Smooth muscle cell (in vitro differentiated cells): ENCODE measurements around the gene OSCAR. TPM values are rescaled to one million over a fixed set of nuclear protein-coding genes. Genes with fewer than 3 reads are reported as not detected.

Experiments
- DNase-seq: peaks from one replicate; lab custom pipeline; 2025; ENCODE audit not compliant: unreplicated experiment; lab: John Stamatoyannopoulos, UW
- H2AFZ ChIP-seq: fragments of 200-600 bp; sonication (generic); 2 replicates; pipeline ENCODE4 v1.6.0; 2016; ENCODE audit warnings: antibody characterized with exemption, low read depth, mild to moderate bottlenecking
- H3F3A ChIP-seq: fragments of 200-600 bp; sonication (generic); 2 replicates; pipeline ENCODE4 v1.6.0; 2017; ENCODE audit warnings: antibody characterized with exemption, low read depth
- H3K27ac ChIP-seq: fragments of 200-600 bp; sonication (generic); 2 replicates; pipeline ENCODE4 v1.5.1; 2016; ENCODE audit warnings: low read depth, mild to moderate bottlenecking
- H3K27me3 ChIP-seq: fragments of 200-600 bp; sonication (generic); 2 replicates; pipeline ENCODE4 v1.6.1; 2016; ENCODE audit warnings: low read depth, mild to moderate bottlenecking
- H3K36me3 ChIP-seq: fragments of 200-600 bp; sonication (generic); 2 replicates; pipeline ENCODE4 v1.5.1; 2016; ENCODE audit warnings: low read depth
- H3K4me1 ChIP-seq: fragments of 200-600 bp; sonication (generic); 2 replicates; pipeline ENCODE4 v1.5.1; 2016; ENCODE audit warnings: low read depth
- H3K4me2 ChIP-seq: fragments of 200-600 bp; sonication (generic); 2 replicates; pipeline ENCODE4 v1.6.0; 2016; ENCODE audit warnings: mild to moderate bottlenecking
- H3K4me3 ChIP-seq: fragments of 200-600 bp; sonication (generic); 2 replicates; pipeline ENCODE4 v1.5.1; 2016; ENCODE audit warnings: mild to moderate bottlenecking
- H3K79me2 ChIP-seq: fragments of 200-600 bp; sonication (generic); 2 replicates; pipeline ENCODE4 v1.6.0; 2016; ENCODE audit warnings: low read depth, mild to moderate bottlenecking
- H3K9ac ChIP-seq: fragments of 200-600 bp; sonication (generic); 2 replicates; pipeline ENCODE4 v1.6.0; 2016; ENCODE audit warnings: low read depth
- H3K9me3 ChIP-seq: fragments of 200-600 bp; sonication (generic); replicated peaks from 2 replicates; pipeline ENCODE4 v1.5.1; 2016; ENCODE audit warnings: low read depth
- H4K20me1 ChIP-seq: fragments of 200-600 bp; sonication (generic); 2 replicates; pipeline ENCODE4 v1.6.0; 2016; ENCODE audit warnings: low read depth
- CTCF ChIP-seq: fragments of 200-600 bp; sonication (generic); IDR thresholded peaks from 2 replicates; pipeline ENCODE4 v1.5.1; 2017; ENCODE audit warnings: borderline replicate concordance, mild to moderate bottlenecking, antibody characterized with exemption; ENCODE audit not compliant: insufficient read depth, poor library complexity, severe bottlenecking
- WGBS: methylation state at CpG from one replicate; pipeline ENCODE4 v1.1.7; 2016; ENCODE audit warnings: low lambda C conversion rate; 5-methylcytosine and 5-hydroxymethylcytosine counted together
- polyA plus RNA-seq: library from polyadenylated mRNA; unstranded; fragments of >200 nt; fragmentation: Nextera tagmentation; extraction: Ambion mirVana; gene quantifications from 2 replicates; pipeline ENCODE4 v1.2.1, GENCODE V29; 2016
- total RNA-seq: library from RNA; depleted of rRNA; stranded (reverse); fragments of >200 nt; gene quantifications from 2 replicates; pipeline ENCODE4 v1.2.3, GENCODE V29; 2014

Gene OSCAR
- total and polyA plus RNA-seq, 2 experiments from 2014 or later: 0.90 TPM; not detected in 1

- no peak overlapping the region for H3K4me2 ChIP-seq
- no peak for DNase-seq
- no peaks in the 10 kb centered on the region for H3K36me3 ChIP-seq
- H3K79me2 ChIP-seq: no peaks in the 10 kb centered on the region
- TF ChIP-seq CTCF: no peak
- H3K9ac ChIP-seq: no peak overlapping the region
- no peaks in the 10 kb centered on the region for H3K9me3 ChIP-seq
- H3K27ac ChIP-seq: no peak overlapping the region
- peaks cover 3% of the 10 kb centered on the region for H3K27me3 ChIP-seq
- whole genome bisulfite sequencing: 91% methylated on average over 17 of the region's 17 CpGs
- no peaks in the 10 kb centered on the region for H4K20me1 ChIP-seq
- H2AFZ ChIP-seq: no peak overlapping the region
- H3F3A ChIP-seq: no peaks in the 10 kb centered on the region
- H3K4me3 ChIP-seq: no peak overlapping the region
- H3K4me1 ChIP-seq: no peaks in the 10 kb centered on the region
These were observed 6.1 kb downstream of the OSCAR start for GRCh38 chr19:54094426-54095000.

- H3K9ac ChIP-seq: no peak overlapping the region
- no peak overlapping the region for H3K4me2 ChIP-seq
- no peak for TF ChIP-seq CTCF
- H4K20me1 ChIP-seq: no peaks in the 10 kb centered on the region
- 93% methylated on average over 3 of the region's 3 CpGs for WGBS
- H3K4me3 ChIP-seq: no peak overlapping the region
- H3K4me1 ChIP-seq: no peaks in the 10 kb centered on the region
- no peak overlapping the region for H3K27ac ChIP-seq
- no peaks in the 10 kb centered on the region for H3K36me3 ChIP-seq
- H3K79me2 ChIP-seq: no peaks in the 10 kb centered on the region
- no peak for DNase-seq
- no peaks in the 10 kb centered on the region for H3K27me3 ChIP-seq
- no peaks in the 10 kb centered on the region for H3K9me3 ChIP-seq
- H3F3A ChIP-seq: no peaks in the 10 kb centered on the region
- no peak overlapping the region for H2AFZ ChIP-seq
These were observed 16.2 kb downstream of the OSCAR start for GRCh38 chr19:54084410-54084809.

GRCh38 chr19:54081032-54081431, 19.6 kb downstream of the OSCAR start, which contains the start of gene TARM1:
Gene TARM1 (minus strand): TSS chr19:54081365. CDS start chr19:54081340, 25 bp downstream.
- H3K27me3 ChIP-seq: no peaks in the 10 kb centered on the region
- DNase-seq: no peak
- H3K9ac ChIP-seq: no peak within 1 kb of the TSS
- no peak within 1 kb of the TSS for H2AFZ ChIP-seq
- no peak within 1 kb of the TSS for H3K27ac ChIP-seq
- no peak for TF ChIP-seq CTCF
- WGBS: 91% methylated on average over 7 of the region's 7 CpGs
- no peak within 1 kb of the TSS for H3K4me2 ChIP-seq
- H3K4me1 ChIP-seq: no peaks in the 10 kb centered on the region
- no peaks in the 10 kb centered on the region for H3K36me3 ChIP-seq
- no peaks in the 10 kb centered on the region for H4K20me1 ChIP-seq
- no peak within 1 kb of the TSS for H3K4me3 ChIP-seq
- H3K9me3 ChIP-seq: no peaks in the 10 kb centered on the region
- H3F3A ChIP-seq: no peaks in the 10 kb centered on the region
- H3K79me2 ChIP-seq: no peaks in the 10 kb centered on the region

GRCh38 chr19:54077334-54077733, 23.3 kb downstream of the OSCAR start:
- H3K27ac ChIP-seq: no peak overlapping the region
- H3K9me3 ChIP-seq: no peaks in the 10 kb centered on the region
- TF ChIP-seq CTCF: no peak
- no peaks in the 10 kb centered on the region for H4K20me1 ChIP-seq
- no peak for DNase-seq
- no peak overlapping the region for H3K4me2 ChIP-seq
- no peaks in the 10 kb centered on the region for H3K4me1 ChIP-seq
- H3K4me3 ChIP-seq: no peak overlapping the region
- H3F3A ChIP-seq: no peaks in the 10 kb centered on the region
- H3K27me3 ChIP-seq: no peaks in the 10 kb centered on the region
- 91% methylated on average over 5 of the region's 5 CpGs for WGBS
- H2AFZ ChIP-seq: no peak overlapping the region
- no peaks in the 10 kb centered on the region for H3K36me3 ChIP-seq
- H3K9ac ChIP-seq: no peak overlapping the region
- H3K79me2 ChIP-seq: no peaks in the 10 kb centered on the region
